Esophagus muscularis mucosa (tissue), 3 donors: ENCODE results near the gene ETFDH.

Experiments
- CTCF ChIP-seq, 3 experiments: fragments of 200-600 bp in 2 of 3; fragments of 450-650 bp in 1 of 3; sonication (generic) in 2 of 3; IDR thresholded peaks; one replicate each; pipeline ENCODE4 v1.5.1; 2017 to 2019; ENCODE audit warnings: antibody characterized with exemption in 3 of 3, mild to moderate bottlenecking in 2 of 3, moderate library complexity in 1 of 3
- POLR2A ChIP-seq: fragments of 450-650 bp; IDR thresholded peaks from one replicate; pipeline ENCODE4 v1.6.1; 2017; ENCODE audit warnings: antibody characterized with exemption, moderate library complexity, mild to moderate bottlenecking, low read depth

GRCh38 chr4:158704274-158704673, 32.2 kb downstream of the ETFDH start:
- TF ChIP-seq POLR2A (no peak), CTCF (IDR thresholded peaks at IDR 0.05) (no peak)
